SIG-M5 (cell line): ENCODE data around the gene TSSK3.

ENCODE experiments used
- DNase-seq: peaks from one replicate; lab custom pipeline; 2025; lab: John Stamatoyannopoulos, UW

Gene TSSK3

DNA sequence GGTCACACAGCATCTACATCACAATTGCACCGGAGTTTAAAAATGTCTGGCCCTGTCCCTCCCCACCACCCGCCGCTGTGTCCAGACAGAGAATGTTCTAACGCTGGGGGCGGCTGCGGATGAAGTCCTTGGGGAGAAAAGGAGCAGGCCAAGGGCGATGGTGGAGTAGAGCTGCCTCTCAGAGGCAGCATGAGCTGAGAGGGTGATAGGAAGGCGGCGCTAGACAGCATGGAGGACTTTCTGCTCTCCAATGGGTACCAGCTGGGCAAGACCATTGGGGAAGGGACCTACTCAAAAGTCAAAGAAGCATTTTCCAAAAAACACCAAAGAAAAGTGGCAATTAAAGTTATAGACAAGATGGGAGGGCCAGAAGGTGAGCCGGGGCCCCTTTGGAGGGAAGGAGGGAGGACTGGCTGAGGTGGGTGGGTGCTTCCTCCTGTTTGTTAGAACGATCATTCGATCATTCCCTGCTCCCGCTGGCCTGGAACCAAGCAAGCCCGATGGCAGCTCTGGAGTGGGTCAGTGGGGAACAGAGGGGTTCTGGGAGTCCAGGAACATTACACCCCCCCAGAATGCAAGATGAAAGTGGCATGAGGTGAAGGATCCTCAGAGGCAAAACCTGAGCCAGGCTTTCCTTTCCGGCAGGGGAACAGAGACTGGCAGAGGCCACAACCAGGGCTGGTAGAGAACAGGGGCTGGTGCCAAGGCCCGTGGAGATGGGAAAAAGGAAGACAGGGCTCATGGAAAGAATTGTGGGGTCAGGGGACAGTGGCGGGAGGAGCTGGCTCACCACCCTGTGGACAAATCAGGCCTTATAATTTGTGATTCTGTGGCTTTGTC, at the start of gene TSSK3, which contains the start of gene FAM229A:
Gene TSSK3 (plus strand): TSS at position 66 of the 840 bp plus-strand sequence. CDS start 163 bp downstream, at position 229.
Gene FAM229A (minus strand): TSS at position 12 of the 840 bp plus-strand sequence. CDS start 394 bp downstream, outside the sequence.
- no peak for DNase-seq

DNA sequence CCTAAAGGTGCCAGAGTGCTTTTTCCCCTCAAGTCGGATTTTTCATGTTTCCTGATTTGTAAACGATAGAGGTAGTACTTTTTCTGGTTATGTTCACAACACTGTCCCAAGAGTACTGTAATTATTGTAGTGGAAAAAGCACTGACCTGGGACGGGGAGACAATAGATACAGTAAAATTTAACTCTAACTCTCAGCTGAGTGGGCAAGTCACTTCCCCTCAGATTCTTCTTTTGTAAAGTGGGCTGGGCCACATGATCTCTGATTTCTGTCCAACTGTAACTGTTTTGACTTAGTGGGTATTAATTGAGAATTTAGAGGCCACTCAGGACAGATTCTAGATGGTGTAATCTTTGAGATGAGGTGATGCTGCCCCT, 45.4 kb upstream of the TSSK3 start:
- DNase-seq = no peak

DNA sequence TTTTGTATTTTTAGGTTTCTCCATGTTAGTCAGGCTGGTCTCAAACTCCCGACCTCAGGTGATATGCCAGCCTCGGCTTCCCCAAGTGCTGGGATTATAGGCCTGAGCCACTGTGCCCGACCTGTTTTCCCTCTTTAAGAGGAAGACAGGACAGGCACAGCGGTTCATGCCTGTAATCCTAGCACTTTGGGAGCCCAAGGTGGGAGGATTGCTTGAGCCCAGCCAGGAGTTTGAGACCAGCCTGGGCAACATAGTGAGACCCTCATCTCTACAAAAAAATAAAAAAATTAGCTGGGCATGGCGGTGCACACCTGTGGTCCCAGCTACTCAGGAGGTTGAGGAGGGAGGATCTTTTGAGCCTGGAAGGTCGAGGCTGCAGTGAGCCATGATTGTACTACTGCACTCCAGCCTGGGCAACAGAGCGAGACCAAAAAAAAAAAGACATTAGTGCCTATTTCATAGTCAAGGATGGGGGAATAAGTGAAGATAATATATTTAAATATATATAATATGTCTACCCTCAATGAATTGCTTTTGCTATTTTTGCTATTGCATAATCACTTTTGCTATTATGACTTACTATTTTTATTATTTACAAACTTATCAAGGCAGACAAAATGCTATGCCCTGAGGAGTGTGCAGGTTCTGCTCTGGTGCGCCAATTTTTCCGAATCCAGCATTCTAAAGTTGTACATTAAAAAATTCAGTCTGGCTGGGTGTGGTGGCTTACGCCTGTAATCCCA, 44.0 kb upstream of the TSSK3 start:
- no peak for DNase-seq

DNA sequence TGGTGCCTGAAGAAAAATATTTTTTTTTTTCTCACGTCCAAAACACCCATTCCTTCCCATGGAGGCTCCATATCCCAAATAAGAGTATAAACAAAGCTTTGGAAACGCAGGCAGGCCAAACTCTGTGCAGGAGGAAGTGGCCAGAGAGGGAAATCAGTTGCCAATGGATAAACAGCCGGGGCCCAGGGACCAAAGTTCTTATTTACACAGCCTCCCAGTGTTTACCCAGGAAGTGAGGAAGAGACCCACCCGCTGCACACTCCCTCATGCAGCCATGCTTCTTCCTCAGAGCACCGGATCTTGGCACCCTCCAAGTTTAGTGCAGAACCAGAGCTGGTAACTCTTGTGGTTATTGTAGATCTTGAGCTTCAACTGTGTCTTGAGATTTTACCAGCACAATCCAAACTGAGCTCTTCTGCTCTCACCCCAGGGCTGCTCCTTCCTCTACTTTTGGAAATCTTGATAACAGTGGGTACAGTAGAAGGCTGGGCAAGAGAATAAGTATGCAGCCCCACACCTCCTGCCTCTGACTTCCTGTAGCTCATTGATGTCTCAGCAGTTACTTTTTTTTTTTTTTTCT, 40.5 kb upstream of the TSSK3 start:
- no peak for DNase-seq

GRCh38 chr1:32327204-32327603, 35.1 kb upstream of the TSSK3 start:
- DNase-seq = no peak

- DNase-seq = no peak
These were observed 32.3 kb upstream of the TSSK3 start for GRCh38 chr1:32329931-32330466.

DNA sequence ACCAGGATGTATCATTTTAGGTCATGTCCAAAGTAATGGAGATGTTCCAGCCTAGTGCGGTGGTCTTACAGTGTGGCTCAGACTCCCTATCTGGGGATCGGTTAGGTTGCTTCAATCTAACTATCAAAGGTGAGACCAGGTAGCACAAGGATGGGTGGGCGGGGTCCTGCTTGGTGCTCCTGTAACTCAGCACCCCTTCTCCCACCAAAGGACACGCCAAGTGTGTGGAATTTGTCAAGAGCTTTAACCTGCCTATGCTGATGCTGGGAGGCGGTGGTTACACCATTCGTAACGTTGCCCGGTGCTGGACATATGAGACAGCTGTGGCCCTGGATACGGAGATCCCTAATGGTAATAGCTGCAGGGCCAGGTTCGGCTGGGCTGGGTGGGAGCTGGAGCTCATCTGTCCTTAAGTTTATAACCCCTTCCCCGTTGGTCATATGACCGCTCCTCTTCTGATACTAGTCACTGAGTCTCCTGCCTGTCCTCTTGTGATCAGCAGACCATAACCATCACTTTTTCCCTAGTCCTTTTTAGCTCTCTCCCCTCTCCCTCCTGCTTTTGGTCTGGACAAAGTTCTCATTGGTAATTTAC, 31.7 kb upstream of the TSSK3 start:
- DNase-seq = no peak

DNA sequence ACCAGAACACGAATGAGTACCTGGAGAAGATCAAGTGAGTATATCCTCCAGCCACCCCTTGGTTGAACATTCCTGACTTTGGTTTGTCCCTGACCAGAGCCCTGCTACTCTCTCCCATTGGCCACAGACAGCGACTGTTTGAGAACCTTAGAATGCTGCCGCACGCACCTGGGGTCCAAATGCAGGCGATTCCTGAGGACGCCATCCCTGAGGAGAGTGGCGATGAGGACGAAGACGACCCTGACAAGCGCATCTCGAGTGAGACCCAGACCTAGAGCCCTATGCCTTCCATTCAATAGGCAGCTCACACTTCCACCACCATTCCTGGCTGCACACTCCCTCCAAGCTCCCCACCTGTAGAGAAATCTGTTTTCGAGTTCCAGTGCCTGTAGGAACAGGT, 30.8 kb upstream of the TSSK3 start:
- DNase-seq = no peak

DNA sequence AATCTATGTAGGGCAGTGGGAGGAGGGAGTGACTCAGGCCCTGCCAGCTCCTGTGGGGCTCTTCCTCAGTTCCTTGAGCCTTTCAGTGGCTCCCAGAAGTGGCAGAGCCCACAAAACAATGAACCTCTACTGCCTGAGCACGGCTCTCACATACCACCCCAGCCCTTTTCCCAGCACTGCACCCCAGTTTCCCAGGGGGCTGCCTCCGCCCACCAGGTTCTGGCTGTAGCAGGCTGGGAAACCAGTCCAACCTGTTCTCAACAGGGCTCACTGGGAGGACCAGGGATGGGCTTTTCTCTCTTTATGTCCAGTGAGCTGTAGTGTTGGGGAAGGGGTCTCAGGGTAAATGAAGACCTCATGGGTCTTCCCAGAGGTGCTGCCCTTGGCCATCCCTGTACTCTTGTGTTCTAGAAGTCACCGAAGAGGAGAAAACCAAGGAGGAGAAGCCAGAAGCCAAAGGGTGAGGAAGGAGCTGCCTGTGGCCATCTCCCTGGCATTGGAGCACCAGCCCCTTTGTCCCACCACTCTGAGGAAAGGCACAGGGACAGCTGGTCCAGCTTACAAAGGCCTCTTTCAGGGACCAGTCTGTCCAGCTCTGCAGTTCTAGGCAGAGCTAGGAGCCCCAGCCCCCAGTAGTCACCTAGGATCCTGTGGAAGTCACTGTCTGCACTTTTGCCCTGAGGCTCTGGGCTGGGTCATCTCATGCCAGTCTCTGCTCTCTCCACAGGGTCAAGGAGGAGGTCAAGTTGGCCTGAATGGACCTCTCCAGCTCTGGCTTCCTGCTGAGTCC, 29.9 kb upstream of the TSSK3 start:
- DNase-seq = no peak

DNA sequence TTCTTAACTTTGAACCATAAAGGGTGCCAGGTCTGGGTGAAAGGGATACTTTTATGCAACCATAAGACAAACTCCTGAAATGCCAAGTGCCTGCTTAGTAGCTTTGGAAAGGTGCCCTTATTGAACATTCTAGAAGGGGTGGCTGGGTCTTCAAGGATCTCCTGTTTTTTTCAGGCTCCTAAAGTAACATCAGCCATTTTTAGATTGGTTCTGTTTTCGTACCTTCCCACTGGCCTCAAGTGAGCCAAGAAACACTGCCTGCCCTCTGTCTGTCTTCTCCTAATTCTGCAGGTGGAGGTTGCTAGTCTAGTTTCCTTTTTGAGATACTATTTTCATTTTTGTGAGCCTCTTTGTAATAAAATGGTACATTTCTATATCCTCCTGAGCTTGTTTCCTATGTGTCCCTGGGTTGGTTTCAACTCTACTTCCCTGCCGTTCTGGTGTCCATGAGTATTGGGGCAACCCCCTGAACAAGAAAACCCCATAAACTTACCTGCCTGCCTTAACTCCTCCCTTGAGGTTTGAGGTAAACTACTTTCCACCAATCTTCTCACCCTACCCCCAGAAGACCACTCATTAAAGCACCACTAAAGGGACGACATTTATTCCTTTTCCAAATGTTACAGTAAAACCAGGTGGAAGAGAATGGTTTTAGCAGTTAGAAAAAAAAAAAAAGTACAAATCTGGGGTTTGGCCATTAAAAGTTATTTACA, 28.9 kb upstream of the TSSK3 start:
- DNase-seq = no peak

GRCh38 chr1:32334274-32334861, 28.0 kb upstream of the TSSK3 start:
- no peak for DNase-seq

GRCh38 chr1:32334864-32335534, 27.3 kb upstream of the TSSK3 start:
- DNase-seq = no peak

- DNase-seq = no peak
These were observed 26.9 kb upstream of the TSSK3 start for GRCh38 chr1:32335535-32335789.

GRCh38 chr1:32335790-32336590, 26.3 kb upstream of the TSSK3 start, which contains the start of gene MARCKSL1:
TSS of gene MARCKSL1 (minus strand) at chr1:32336233. CDS start at chr1:32336033, 200 bp downstream.
- DNase-seq = no peak

GRCh38 chr1:32336591-32336932, 25.8 kb upstream of the TSSK3 start:
- no peak for DNase-seq

DNA sequence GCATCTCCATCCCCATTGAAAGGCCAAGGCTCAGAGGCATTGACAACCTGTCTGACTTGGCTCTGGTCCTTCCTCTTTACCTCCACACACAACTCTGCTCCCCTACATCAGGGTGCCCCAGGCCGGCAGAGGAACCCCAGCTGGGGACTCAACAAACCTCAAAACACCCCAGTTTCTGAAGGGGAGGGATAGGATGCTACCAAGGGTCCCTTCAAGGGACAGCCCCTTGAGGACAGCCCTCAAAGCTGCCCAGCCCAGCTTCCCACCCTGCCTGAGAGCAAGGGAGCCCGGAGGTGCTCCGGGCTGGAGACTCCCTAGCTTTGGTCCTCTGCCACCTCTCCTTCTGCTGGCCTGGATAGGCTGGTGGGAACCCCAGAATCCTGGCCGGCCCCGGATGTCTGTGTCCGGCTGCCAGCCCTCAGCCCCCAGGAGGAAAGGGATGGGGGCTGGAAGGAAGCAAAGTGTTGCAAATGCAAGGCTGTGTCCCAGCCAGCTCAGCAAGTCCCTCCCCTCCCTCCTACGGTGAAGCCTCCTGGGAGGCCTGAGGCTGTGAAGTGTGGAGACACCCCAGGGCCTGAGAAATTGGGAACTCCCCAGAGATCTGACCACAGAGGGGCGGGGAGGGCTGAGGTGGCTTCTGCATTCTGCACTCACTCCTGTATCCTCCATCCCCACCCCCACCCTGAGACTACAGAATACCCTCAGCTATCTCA, 25.2 kb upstream of the TSSK3 start:
- peak; percentile 85 for DNase-seq

GRCh38 chr1:32337855-32338636, 24.3 kb upstream of the TSSK3 start:
- no peak for DNase-seq
